SKM-1 treated with dmso at 0.1 percent for 144 hours (cell line): ENCODE results near the gene NLRP6.
A peak's percentile ranks its signal among the peaks of the same experiment; 100 is the strongest.
"Not testable (repeated sequence)": the region's sequence is repeated elsewhere in the genome, so short reads cannot be mapped to it uniquely, and the experiment has no call there.

Experiments used
- DNase-seq: peaks from one replicate; lab custom pipeline; 2025; ENCODE audit not compliant: unreplicated experiment; lab: John Stamatoyannopoulos, UW

Gene NLRP6

GRCh38 chr11:281486-282161 is 3.4 kb downstream of the NLRP6 start:
- DNase-seq: no peak

GRCh38 chr11:282171-282570 is 4.0 kb downstream of the NLRP6 start:
- DNase-seq: no peak

DNA sequence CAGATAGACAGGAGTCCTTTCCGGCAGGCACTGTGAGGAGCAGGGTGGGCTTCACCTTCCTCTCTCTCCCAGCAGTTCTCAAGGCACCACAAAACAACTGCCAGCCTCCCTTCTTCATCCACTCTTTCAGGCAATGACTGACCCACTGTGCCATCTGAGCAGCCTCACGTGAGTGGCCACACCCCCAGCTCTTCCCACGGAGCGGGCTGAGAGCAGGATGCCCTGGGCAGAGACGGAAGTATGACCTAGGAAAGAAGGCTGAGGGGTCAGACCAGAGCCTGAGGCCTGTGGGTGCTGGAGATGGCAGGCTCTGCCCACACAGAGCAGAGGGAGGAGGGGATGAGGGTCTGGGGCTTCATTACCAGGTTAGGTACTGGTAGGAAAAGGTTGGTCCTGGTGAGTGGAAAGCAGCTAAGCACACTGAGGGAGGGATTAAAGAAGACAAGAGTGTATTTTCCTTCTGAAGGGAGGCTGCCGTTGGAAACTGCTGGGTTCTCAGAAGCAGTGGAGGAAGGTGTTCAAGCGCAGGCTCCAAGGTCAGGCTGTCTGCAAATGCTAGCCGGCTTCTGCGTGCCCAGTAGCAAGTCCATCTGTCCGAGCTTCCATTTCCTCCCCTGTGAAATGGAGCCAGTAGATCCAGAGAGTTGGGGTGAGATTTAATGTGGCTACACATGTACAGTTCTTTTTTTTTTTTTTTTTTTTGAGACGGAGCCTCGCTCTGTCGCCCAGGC is 4.6 kb downstream of the NLRP6 start:
- DNase-seq: no peak

GRCh38 chr11:283405-284104 is 5.3 kb downstream of the NLRP6 start:
- DNase-seq: no peak

DNA sequence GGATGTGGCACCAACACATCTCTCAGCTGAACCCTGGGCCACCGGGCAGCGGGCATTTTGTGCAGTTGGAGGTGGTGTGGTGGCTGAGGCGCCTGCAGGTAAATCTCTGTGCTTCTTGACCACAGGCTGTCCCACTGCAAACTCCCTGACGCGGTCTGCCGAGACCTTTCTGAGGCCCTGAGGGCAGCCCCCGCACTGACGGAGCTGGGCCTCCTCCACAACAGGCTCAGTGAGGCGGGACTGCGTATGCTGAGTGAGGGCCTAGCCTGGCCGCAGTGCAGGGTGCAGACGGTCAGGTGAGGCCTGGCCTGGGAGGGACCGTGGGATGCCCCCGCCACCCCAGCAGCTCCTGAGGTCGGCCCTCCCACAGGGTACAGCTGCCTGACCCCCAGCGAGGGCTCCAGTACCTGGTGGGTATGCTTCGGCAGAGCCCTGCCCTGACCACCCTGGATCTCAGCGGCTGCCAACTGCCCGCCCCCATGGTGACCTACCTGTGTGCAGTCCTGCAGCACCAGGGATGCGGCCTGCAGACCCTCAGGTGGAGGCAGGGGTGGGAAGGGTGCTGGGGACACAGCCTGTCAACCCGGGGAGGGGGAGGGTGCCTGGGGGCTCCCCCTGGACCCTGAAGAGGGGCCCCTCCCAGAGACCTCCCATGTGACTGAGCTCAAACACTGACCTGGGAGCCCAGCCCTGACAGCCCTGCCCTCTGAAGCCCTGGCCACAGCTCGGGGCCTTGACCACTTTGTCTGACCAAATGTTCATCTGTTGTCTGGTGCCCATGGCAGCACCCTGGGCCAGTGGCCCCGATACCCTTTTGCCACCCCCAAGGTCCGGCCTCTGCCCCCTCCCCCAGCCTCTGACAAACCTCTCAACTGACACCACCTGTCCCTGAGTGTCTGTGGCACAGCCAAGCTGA is 6.2 kb downstream of the NLRP6 start:
- no peak for DNase-seq

DNA sequence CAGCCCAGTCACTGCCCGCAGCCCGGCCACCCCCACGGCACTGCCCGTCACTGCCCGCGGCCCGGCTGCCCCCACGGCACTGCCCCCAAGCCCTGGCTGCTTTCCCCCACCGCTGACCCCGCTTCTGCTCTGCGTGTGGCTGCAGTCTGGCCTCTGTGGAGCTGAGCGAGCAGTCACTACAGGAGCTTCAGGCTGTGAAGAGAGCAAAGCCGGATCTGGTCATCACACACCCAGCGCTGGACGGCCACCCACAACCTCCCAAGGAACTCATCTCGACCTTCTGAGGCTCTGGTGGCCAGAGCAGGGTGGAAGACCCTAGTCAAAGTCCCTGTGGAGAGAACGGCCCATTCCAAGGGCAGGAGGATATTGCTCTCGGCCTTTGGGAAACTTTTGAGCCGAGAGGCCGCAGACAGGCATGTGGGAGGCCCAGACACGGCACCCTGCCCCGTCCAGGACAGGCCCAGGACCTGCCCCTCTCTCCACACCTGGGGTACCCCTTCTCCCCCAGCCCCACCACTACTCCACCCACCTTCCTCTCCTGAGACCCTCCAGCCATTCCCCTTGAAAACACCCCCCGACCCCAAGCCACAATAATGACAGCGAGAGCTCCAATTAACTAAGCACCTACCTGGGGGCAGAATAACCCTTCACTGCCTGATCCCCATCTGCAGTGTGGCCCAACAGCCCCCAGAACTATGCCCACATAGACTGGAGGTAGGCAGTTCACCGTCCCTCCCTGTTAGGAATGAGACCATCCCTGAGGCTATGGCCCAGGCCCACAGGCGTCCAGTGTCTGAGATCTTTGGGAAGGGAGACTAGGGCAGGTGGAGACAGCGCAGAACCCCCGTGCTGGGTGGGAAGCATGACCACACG is 7.0 kb downstream of the NLRP6 start:
- DNase-seq: no peak

GRCh38 chr11:285894-286220 is 7.7 kb downstream of the NLRP6 start:
- DNase-seq: no peak

- not testable (repeated sequence) for DNase-seq
Measured at GRCh38 chr11:286977-287820, 9.0 kb downstream of the NLRP6 start.

DNA sequence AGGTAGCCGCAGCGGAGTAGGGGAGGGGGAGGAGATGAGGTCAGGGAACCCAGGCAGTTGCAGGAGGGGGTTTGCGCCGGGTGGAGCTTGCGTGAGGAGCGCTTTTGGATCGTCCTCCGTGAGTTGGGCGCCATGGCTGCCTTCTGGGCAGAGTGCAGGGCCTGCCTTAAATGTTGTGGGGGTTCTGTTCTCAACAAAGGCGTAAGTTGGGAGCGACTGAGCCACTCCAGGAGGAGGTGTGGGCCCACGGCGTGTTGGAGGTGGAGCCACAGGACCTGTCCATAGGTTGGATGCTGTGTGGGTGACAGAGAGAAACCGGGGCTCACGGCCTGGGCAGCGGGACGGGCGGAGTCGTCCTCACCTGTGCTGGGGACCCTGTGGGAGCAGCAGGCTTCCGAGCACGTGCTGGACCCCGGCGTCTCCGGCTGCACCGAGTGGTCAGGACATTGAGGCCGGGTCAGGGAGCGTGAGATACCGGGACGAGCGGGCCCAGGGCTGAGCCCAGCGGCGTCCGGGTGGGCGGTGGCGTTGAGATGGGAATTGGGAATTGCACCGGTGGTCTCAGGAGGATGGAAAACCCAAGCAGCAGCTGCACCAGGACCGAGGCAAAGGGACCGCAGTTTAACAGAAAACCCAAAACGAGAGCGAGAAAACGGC is 9.7 kb downstream of the NLRP6 start:
- DNase-seq: no peak

GRCh38 chr11:288478-289397 is 10.5 kb downstream of the NLRP6 start, which contains the start of gene PGGHG:
Gene PGGHG (plus strand): TSS chr11:289126. CDS start chr11:289817, 691 bp downstream.
- DNase-seq: peak; percentile 48

GRCh38 chr11:289398-289711 is 11.1 kb downstream of the NLRP6 start:
- no peak for DNase-seq

DNA sequence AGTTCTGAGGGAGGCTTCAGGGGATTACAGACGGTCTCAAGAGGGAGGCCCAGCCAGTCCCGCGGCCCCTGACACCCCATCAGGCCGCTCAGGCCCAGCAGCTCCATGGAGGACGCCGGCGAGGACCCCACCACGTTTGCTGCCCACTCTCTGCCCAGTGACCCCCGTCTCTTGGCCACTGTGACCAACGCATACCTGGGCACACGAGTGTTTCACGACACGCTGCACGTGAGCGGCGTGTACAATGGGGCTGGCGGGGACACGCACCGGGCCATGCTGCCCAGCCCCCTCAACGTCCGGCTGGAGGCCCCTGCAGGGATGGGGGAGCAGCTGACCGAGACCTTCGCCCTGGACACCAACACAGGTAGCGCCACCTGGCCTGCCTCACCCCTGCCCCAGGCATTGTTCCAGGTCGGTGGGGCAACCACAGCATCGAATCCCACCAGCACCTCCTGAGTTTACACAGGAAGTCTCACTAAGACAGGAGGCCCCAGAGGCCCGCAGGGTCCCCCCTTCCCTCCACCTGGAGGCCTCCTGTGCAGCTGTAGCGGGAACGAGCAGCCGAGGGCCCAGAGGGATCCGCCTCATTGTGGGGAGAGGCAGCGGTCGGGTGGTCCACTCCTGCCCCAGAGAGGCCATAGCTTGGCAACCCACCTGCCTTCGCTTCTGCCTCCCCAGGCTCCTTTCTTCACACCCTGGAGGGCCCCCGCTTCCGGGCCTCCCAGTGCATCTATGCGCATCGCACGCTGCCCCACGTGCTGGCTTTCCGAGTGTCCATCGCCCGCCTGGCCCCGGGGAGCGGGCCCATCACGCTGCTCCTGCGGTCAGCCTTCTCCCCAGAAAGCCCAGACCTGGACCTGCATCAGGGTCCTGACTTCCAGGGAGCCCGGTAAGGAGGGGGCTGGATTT is 11.8 kb downstream of the NLRP6 start:
- DNase-seq: no peak

DNA sequence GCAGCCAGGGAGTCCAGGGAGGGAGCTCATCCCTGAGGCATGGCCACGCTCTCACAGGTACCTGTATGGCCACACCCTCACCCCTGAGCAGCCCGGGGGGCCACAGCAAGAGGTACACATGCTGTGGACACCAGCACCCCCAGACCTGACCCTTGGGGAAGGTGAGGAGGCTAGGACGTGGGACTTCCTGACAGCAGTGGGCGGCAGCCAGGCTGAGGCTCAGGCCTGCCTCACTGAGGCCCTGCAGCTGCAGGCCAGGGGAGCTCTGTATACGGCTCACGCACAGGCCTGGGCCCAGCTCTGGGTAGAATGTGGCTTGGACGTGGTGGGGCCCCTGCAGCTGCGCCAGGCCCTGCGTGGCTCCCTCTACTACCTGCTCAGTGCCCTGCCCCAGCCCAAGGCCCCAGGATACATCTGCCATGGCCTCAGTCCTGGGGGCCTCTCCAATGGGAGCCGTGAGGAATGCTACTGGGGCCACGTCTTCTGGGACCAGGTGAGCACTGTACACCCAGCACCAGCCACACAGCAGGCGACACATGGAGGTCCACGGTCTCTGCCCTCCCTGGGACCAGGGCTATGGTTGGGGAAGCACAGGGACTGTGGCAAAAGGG is 12.5 kb downstream of the NLRP6 start:
- no peak for DNase-seq

- no peak for DNase-seq
Measured at GRCh38 chr11:291281-292210, 13.3 kb downstream of the NLRP6 start.
